Kasumi-1 (cell line): ENCODE results near the gene MTHFD1L.
"Not testable (repeated sequence)": the region's sequence is repeated elsewhere in the genome, so short reads cannot be mapped to it uniquely, and the experiment has no call there.

Source experiments
- DNase-seq, 2 experiments: peaks; one replicate each; lab custom pipeline; 2025; lab: John Stamatoyannopoulos, UW

MTHFD1L gene

DNA sequence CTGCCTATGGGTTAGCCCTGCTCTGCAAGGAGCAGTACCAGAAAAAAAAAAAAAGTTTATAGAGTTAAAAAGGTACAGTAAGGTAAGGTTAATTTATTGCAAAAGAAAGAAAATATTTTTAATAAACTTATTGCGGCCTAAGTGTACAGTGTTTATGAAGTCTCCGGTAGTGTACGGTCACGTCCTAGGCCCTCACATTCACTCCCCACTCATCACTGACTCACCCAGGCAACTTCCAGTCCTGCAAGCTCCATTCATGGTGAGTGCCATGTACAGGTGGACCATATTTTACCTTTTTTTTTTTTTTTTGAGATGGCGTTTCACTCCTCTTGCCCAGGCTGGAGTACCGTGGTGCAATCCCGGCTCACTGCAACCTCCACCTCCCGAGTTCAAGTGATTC is 258.1 kb downstream of the MTHFD1L start:
- DNase-seq: not testable (repeated sequence)

GRCh38 chr6:151125242-151125641 is 259.7 kb downstream of the MTHFD1L start:
- DNase-seq: not testable (repeated sequence)

DNA sequence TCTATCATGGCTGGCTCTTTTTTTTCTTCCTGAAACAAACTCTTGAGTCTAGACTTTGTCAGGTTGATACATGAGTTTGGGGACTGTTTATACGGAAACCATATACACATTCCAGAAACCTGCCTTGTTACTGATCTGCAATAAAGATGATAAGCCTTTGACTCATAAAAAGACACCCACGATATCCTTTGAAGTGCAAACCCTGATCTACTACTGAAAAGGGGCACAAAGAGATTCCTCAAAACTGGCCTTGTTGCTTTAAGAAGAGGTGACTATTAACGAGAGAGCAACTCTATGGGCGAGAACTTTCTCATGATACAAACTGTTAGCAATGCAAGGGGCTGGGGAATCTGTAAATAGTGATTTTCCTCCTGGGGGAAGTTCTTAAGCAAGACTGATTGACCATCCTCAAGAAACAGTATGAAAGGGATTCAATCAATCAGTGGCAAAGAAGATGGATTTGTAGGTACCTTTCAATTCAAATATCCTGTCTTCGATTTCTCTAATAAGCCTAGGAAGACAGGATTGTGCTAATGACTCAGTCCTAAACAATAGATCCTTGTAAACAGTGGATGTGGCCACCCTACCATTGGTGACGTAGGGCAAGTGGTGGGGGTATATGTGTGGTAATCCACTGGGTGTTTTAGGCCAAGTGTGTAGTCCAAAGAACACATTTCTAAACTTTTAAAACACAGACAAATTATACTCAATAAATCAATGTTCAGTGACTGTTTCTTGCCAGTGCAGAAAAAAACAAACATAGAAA is 260.3 kb downstream of the MTHFD1L start:
- not testable (repeated sequence) for DNase-seq

DNA sequence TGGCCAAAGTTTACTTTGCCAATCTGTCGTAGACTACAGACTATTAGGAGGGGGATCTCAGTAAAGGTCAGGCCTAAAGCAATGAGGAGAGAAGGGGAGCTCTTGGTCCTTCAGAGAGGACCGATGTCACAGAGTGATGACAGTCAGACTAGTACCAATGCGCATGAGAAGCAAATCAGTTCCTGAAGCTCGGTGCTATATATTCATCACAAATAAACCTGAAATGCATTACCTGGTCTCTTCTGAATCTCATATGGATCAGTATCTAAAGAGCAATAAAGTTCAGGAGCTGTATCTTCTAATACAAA is 260.9 kb downstream of the MTHFD1L start:
- DNase-seq: not testable (repeated sequence)

GRCh38 chr6:151127133-151127798 is 261.8 kb downstream of the MTHFD1L start:
- not testable (repeated sequence) for DNase-seq

- no peak for DNase-seq
Observed at GRCh38 chr6:151128763-151129370, 263.4 kb downstream of the MTHFD1L start.

GRCh38 chr6:151130329-151130728 is 264.8 kb downstream of the MTHFD1L start:
- no peak for DNase-seq

- no peak for DNase-seq
Observed at GRCh38 chr6:151131324-151132007, 266.0 kb downstream of the MTHFD1L start.

DNA sequence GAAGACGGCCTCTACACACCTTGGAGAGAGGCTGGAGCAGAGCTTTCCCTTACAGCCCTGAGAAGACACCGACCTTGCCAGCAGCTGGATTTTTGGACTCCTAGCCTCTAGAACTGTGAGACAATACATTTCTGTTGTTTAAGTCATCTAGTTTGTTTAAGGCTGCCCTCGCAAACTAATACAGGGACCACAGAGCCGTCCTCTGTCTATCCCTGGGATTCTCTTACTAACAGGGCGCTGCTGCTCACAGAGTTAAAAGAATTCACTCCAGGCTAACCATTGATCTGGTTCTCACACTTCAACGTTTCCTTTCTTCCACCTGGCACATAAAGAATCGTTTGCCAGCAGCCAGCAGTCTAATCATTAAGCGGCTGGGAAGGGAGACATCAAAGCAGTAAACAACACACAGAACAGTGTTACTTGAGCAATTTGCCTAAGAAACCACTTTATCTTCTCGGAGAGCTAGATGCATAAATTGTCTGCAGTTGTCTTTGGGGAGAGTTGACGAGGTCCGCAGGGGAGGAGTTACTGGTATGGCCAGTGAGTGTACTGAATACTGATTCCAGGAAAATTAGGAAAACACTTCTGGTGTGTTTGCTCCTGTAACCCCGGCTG is 270.7 kb downstream of the MTHFD1L start:
- DNase-seq: no peak

DNA sequence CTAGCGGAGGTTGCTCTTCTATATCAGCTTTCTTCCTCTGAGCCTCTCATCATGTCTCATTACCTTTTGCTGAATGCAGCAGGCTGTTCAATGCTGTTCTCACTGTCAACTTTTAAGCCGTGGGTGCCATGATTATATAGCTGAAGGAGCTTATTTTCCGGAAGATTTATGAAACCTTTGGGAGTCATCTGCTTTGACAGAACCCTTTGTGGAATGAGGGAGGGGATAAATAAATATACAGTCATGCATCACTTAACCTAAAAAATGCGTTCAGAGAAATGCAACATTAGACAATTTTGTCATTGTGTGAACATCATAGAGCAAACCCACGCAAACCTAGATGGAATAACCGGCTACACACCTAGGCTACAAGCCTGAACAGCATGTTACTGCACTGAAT is 272.0 kb downstream of the MTHFD1L start:
- DNase-seq: no peak

DNA sequence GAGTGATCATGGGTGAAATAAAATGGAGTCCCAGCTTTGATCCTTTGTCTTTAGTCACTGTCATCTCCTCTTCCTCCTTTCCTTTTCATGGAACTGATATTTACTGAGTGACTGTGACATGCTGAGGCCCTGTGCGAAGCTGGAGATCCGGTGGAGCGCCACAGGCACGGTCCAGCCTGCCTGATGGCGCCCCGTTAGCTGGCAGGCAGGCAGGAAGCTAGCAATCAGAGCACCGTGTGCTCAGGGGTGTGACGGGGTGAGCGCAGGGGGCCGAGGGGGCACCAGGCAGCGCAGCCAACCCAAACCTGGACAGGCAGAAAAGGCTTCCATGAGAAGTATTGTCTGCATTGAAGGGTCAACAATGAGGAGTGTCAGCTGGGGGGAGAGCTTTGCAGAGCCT is 274.0 kb downstream of the MTHFD1L start:
- no peak for DNase-seq

GRCh38 chr6:151140767-151141166 is 275.3 kb downstream of the MTHFD1L start:
- DNase-seq: no peak

- no peak for DNase-seq
Observed at GRCh38 chr6:151141685-151142084, 276.2 kb downstream of the MTHFD1L start.

- no peak for DNase-seq
Observed at GRCh38 chr6:151142676-151143075, 277.2 kb downstream of the MTHFD1L start.

DNA sequence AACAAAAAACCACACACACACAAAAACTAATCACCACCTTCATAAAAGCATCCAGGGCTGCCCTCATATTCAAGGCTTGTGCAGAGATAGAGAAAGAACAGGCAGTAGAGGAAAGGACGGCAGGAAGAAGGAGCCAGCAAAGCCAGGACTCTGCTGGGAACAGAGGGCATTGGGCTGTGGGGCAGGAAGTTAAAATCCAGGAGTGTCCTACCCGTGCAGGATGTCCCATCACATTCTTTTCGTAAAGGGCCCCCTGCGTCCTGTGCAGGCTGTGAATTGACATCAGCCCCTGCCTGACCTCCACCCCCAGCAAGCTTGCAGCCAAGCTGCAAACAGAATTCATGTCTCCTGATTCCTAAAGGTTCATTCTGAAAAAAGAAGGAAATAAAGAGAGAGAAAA is 277.8 kb downstream of the MTHFD1L start:
- no peak for DNase-seq

DNA sequence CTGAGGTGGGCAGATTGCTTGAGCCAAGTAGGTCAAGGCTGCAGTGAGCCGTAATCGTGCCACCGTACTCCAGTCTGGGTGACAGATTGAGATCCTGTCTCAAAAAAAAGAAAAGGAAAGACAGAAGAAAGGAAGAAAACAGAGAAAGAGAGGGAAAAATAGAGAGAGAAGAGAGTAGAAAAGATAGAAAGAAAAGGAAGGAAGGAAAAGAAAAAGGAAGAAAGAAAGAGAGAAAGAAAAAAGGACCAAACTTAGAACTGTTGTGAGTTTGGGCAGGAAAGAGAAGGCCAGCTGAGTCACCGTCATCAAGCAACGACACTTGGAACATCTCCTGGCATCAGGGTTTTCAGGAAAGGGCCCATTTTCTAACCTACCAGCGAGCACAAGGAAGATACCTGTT is 278.3 kb downstream of the MTHFD1L start:
- no peak for DNase-seq

DNA sequence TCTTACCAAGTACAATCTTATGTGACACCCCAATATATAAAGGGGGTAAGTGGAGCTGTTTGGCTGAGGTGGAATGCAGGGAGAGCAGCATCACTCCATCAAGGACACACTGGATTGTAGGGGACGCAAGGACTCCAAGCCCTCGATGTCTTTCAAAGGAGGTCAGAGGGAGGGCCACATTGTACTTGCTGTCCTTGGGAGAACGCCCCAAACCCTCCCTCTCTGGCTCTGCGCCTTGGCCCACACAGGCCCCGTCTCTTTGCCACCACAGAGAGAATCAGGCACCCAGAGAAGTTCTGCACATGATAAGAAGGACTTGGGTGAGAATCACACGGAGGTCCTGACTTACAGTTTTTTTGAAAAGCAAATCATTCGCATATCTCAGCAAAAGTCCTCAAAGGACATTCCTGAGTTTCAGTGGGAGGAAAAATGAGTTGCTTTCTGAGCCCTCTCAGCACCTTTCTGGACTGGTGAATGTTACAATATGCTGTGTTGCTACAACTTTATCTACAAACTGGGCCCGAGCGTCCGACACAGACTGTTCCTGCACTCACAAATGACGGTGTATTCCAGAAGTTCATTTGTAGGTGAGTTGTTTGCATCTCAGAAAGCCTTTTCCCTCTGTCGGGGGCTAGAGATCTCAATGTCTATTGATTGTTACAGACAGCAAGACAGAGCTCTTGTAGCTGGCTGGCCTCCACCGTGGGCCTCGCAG is 281.8 kb downstream of the MTHFD1L start:
- no peak for DNase-seq

DNA sequence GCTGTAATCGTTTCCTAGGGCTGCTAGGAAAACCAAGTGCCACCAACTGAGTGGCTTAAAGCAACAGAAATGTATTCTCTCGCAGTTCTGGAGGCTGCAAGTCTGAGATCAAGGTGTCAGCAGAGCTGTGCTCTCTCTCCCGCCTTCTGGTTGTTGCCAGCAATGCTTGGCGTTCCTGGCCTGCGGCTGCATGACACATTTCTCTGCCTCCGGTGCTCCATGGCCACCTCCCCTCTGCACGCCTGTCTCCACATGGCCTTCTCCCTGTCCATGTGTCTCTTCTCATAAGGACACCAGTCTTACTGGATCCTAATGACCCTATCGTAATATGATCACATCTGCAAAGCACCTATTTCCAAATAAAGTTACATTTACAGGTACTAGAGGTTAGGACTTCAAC is 282.6 kb downstream of the MTHFD1L start:
- DNase-seq: no peak

DNA sequence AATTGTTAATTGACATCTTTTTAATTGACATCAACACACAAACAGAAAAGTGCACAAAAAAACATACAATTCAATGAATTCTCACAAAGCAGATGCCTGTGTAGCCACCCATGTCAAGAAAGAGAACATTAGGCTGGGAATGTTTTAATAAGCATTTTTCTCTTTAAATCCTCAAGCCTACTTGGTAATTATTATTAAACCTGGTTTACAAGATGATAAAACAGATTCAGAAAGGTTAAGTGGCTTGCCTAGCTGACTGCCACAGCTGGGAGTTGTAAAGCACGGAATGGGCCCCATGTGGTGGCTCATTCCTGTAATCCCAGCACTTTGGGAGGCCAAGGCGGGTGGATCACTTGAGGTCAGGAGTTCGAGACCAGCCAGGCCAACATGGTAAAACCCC is 284.3 kb downstream of the MTHFD1L start:
- DNase-seq: no peak
